Measurements from ENCODE around the gene DDX24.

The DDX24 gene

DNA sequence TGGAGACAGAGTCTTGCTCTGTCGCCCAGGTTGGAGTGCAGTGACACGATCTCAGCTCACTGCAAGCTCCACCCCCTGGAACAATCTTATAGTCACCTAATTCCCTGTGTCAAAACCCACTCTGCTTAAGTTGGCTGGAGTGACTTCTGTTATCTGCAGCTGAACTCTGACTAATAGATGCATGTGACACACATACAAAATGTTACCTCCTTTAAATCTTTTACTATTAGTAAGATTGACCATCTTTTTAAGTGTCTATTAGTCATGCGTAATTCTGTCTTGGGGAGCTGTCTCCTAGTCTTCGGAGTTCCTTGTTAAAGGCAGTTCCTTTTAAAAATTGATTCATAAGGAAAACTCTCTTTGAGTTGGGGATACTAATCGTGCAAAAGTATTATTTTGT is 7.5 kb upstream of the DDX24 start:
- Histone ChIP-seq H3K27me3 (ENCODE audit: insufficient read depth, poor library complexity, severe bottlenecking) (no peaks in the 10 kb centered on the region), H3K36me3 (ENCODE audit: low read depth) (peaks cover 4% of the 10 kb centered on the region; the same call in 1 of the 2 replicates), H3K4me1 (ENCODE audit: insufficient read depth, poor library complexity, severe bottlenecking) (peaks cover 12% of the 10 kb centered on the region), H3K4me3 (ENCODE audit: severe bottlenecking) (no peak overlapping the region), H3K27ac (ENCODE audit: poor library complexity, severe bottlenecking) (no peak overlapping the region), H3K9me3 (ENCODE audit: severe bottlenecking) (no peaks in the 10 kb centered on the region)
- TF ChIP-seq, protein P1, sequence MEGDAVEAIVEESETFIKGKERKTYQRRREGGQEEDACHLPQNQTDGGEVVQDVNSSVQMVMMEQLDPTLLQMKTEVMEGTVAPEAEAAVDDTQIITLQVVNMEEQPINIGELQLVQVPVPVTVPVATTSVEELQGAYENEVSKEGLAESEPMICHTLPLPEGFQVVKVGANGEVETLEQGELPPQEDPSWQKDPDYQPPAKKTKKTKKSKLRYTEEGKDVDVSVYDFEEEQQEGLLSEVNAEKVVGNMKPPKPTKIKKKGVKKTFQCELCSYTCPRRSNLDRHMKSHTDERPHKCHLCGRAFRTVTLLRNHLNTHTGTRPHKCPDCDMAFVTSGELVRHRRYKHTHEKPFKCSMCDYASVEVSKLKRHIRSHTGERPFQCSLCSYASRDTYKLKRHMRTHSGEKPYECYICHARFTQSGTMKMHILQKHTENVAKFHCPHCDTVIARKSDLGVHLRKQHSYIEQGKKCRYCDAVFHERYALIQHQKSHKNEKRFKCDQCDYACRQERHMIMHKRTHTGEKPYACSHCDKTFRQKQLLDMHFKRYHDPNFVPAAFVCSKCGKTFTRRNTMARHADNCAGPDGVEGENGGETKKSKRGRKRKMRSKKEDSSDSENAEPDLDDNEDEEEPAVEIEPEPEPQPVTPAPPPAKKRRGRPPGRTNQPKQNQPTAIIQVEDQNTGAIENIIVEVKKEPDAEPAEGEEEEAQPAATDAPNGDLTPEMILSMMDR (IDR thresholded peaks at IDR 0.05; ENCODE audit: poor library complexity, severe bottlenecking): no peak
- ATAC-seq (ENCODE audit: low read depth): peak; percentile 56; the same call in 1 of the 3 replicates
- no peak for DNase-seq (ENCODE audit: low spot score)

DNA sequence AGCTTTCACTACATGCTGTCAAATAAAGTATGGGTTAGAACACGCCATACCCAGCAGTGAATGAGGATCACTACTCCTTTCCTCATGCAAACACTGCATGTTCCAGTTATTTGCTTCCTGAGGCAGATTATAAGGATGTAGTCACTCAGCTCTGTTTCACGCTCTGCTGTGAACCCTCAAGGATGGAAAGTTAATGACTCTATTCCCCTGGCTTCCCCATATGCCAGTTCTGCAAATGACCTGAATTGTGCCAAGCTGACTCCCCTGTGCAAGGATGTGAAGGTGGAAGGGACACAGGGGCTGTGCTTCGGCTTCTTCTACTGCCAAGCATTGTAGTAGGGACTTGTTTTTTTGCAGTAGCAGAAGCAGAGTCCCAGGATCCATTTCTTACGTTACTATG is 6.9 kb upstream of the DDX24 start:
- DNase-seq (ENCODE audit: low spot score) (no peak), ATAC-seq (ENCODE audit: low read depth) (no peak)
- H3K27ac ChIP-seq (ENCODE audit: poor library complexity, severe bottlenecking): no peak overlapping the region
- no peaks in the 10 kb centered on the region for H3K9me3 ChIP-seq (ENCODE audit: severe bottlenecking)
- no peak overlapping the region for H3K4me3 ChIP-seq (ENCODE audit: severe bottlenecking)
- H3K27me3 ChIP-seq (ENCODE audit: insufficient read depth, poor library complexity, severe bottlenecking): no peaks in the 10 kb centered on the region
- H3K36me3 ChIP-seq (ENCODE audit: low read depth): peaks cover 7% of the 10 kb centered on the region; the same call in 1 of the 2 replicates
- TF ChIP-seq, protein P1 (IDR thresholded peaks at IDR 0.05; ENCODE audit: poor library complexity, severe bottlenecking): no peak
- peaks cover 12% of the 10 kb centered on the region for H3K4me1 ChIP-seq (ENCODE audit: insufficient read depth, poor library complexity, severe bottlenecking)

GRCh38 chr14:94081386-94081820 is 401 bp upstream of the DDX24 start:
- H3K9me3 ChIP-seq (ENCODE audit: severe bottlenecking): no peaks in the 10 kb centered on the region
- peak overlapping the region; percentile 83 for H3K4me3 ChIP-seq (ENCODE audit: severe bottlenecking)
- TF ChIP-seq, protein P1 (IDR thresholded peaks at IDR 0.05; ENCODE audit: poor library complexity, severe bottlenecking): no peak
- H3K27ac ChIP-seq (ENCODE audit: poor library complexity, severe bottlenecking): peak overlapping the region; percentile 47
- H3K4me1 ChIP-seq (ENCODE audit: insufficient read depth, poor library complexity, severe bottlenecking): peaks cover 11% of the 10 kb centered on the region
- DNase-seq (ENCODE audit: low spot score): no peak
- peaks cover 42% of the 10 kb centered on the region for H3K36me3 ChIP-seq (ENCODE audit: low read depth)
- H3K27me3 ChIP-seq (ENCODE audit: insufficient read depth, poor library complexity, severe bottlenecking): no peaks in the 10 kb centered on the region
- peak; percentile 49 for ATAC-seq (ENCODE audit: low read depth)

DNA sequence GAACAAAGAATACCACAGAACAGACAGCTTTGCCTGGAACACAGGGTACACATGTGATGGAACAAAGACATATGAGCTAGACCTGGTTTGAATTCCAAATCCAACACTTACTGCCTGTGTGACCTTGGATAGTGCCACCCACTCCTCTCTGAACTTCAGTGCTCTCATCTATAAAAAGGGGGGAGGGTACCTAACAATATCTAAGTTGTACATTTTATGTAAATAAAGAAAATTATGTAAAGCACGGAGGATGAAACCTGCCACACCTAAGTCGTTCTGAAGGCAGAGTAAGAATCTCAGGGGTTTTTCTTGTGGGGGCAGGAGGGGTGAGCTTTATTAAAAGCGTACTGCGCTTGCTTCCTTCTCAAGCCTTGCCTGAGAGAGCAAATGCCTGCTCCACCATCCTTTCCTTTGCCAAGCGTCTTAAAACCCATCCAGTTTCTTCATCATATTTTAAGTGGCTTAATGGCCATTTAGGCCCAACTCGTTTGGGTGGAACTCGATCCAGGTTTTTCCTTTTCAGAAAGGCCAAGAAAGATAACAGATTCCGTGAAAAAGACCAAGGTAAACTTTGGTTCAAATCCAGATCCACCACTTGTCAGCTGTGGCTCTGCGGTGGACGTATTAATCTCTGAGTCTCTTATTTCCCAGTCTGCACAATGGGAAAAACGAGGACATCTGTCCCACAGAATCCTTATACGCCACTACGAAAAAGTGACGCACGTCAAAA is 946 bp downstream of the DDX24 start:
- Histone ChIP-seq H3K36me3 (ENCODE audit: low read depth) (peaks cover 55% of the 10 kb centered on the region), H3K4me1 (ENCODE audit: insufficient read depth, poor library complexity, severe bottlenecking) (peaks cover 16% of the 10 kb centered on the region), H3K27ac (ENCODE audit: poor library complexity, severe bottlenecking) (peak overlapping the region; percentile 47), H3K4me3 (ENCODE audit: severe bottlenecking) (peak overlapping the region; percentile 83), H3K27me3 (ENCODE audit: insufficient read depth, poor library complexity, severe bottlenecking) (no peaks in the 10 kb centered on the region), H3K9me3 (ENCODE audit: severe bottlenecking) (peaks cover 8% of the 10 kb centered on the region)
- no peak for DNase-seq (ENCODE audit: low spot score)
- ATAC-seq (ENCODE audit: low read depth): no peak; the same call in 2 of the 3 replicates
- TF ChIP-seq, protein P1 (IDR thresholded peaks at IDR 0.05; ENCODE audit: poor library complexity, severe bottlenecking): no peak

DNA sequence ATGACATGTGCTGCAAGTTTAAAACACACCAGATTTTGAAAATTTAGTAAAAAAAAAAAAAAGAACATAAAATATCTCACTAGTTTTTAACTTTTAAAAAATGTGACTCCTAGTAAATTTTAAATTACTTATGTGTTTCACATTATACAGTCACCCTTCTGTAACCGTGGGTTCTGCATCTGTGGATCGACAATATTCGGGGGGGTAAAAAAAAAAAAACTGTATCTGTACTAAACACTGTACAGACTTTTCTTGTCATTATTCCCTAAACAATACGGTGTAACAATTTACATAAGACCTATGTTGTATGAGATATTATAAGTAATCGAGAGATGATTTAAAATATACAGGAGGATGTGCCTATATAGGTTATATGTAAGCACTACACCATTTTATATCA is 3.2 kb downstream of the DDX24 start:
- TF ChIP-seq, protein P1 (IDR thresholded peaks at IDR 0.05; ENCODE audit: poor library complexity, severe bottlenecking): no peak
- H3K4me1 ChIP-seq (ENCODE audit: insufficient read depth, poor library complexity, severe bottlenecking): peaks cover 16% of the 10 kb centered on the region
- no peak overlapping the region for H3K4me3 ChIP-seq (ENCODE audit: severe bottlenecking)
- no peak overlapping the region for H3K27ac ChIP-seq (ENCODE audit: poor library complexity, severe bottlenecking)
- H3K36me3 ChIP-seq (ENCODE audit: low read depth): peaks cover 67% of the 10 kb centered on the region
- no peaks in the 10 kb centered on the region for H3K27me3 ChIP-seq (ENCODE audit: insufficient read depth, poor library complexity, severe bottlenecking)
- DNase-seq (ENCODE audit: low spot score) (no peak), ATAC-seq (ENCODE audit: low read depth) (no peak)
- peaks cover 16% of the 10 kb centered on the region for H3K9me3 ChIP-seq (ENCODE audit: severe bottlenecking)

Measured in RWPE2 (cell line).